ENCODE measurements around the gene COPB2.
"Not testable (repeated sequence)": the region's sequence is repeated elsewhere in the genome, so short reads cannot be mapped to it uniquely, and the experiment has no call there.

The COPB2 gene

GRCh38 chr3:139378587-139379241, 10.7 kb downstream of the COPB2 start:
- FAIRE-seq, result no peak
- DNase-seq (ENCODE audit: low spot score), result no peak

GRCh38 chr3:139377378-139377777, 12.1 kb downstream of the COPB2 start:
- DNase-seq (ENCODE audit: low spot score), result no peak
- no peak for FAIRE-seq

- no peak for DNase-seq (ENCODE audit: low spot score)
- no peak for FAIRE-seq
Observed at GRCh38 chr3:139374099-139374498, 15.3 kb downstream of the COPB2 start.

GRCh38 chr3:139364549-139364948, 24.9 kb downstream of the COPB2 start:
- FAIRE-seq, result no peak
- no peak for DNase-seq (ENCODE audit: low spot score)

GRCh38 chr3:139361276-139361675, 28.2 kb downstream of the COPB2 start:
- FAIRE-seq, result no peak
- DNase-seq (ENCODE audit: low spot score), result no peak

- DNase-seq (ENCODE audit: low spot score) (no peak), FAIRE-seq (no peak)
Observed at GRCh38 chr3:139358841-139359562, 30.4 kb downstream of the COPB2 start.

- no peak for FAIRE-seq
- DNase-seq (ENCODE audit: low spot score), result no peak
Observed at GRCh38 chr3:139357899-139358298, 31.5 kb downstream of the COPB2 start.

GRCh38 chr3:139355891-139356290, 33.6 kb downstream of the COPB2 start:
- DNase-seq (ENCODE audit: low spot score) (no peak), FAIRE-seq (no peak)

- no peak for DNase-seq (ENCODE audit: low spot score)
- no peak for FAIRE-seq
Observed at GRCh38 chr3:139355476-139355875, 34.0 kb downstream of the COPB2 start.

GRCh38 chr3:139354661-139355060, 34.8 kb downstream of the COPB2 start:
- FAIRE-seq, result no peak
- DNase-seq (ENCODE audit: low spot score), result no peak

- DNase-seq (ENCODE audit: low spot score) (peak; percentile 40), FAIRE-seq (no peak)
Observed at GRCh38 chr3:139353920-139354556, 35.4 kb downstream of the COPB2 start.

GRCh38 chr3:139346771-139347170, 42.7 kb downstream of the COPB2 start:
- no peak for FAIRE-seq
- no peak for DNase-seq (ENCODE audit: low spot score)

- peak; percentile 85 for DNase-seq (ENCODE audit: low spot score)
- no peak for FAIRE-seq
Observed at GRCh38 chr3:139343895-139344856, 45.3 kb downstream of the COPB2 start, which contains the start of gene MRPS22. MRPS22 (plus strand) TSS chr3:139344020; CDS start chr3:139344027, 7 bp downstream.

GRCh38 chr3:139342054-139342453, 47.4 kb downstream of the COPB2 start:
- DNase-seq (ENCODE audit: low spot score) (no peak), FAIRE-seq (no peak)

GRCh38 chr3:139340784-139341183, 48.7 kb downstream of the COPB2 start:
- DNase-seq (ENCODE audit: low spot score), result no peak
- no peak for FAIRE-seq

- DNase-seq (ENCODE audit: low spot score) (no peak), FAIRE-seq (no peak)
Observed at GRCh38 chr3:139339219-139339906, 50.1 kb downstream of the COPB2 start.

- DNase-seq (ENCODE audit: low spot score) (no peak), FAIRE-seq (no peak)
Observed at GRCh38 chr3:139338405-139338804, 51.0 kb downstream of the COPB2 start.

- not testable (repeated sequence) for FAIRE-seq; DNase-seq (ENCODE audit: low spot score)
Observed at GRCh38 chr3:139334675-139335074, 54.8 kb downstream of the COPB2 start.

- FAIRE-seq (no peak), DNase-seq (ENCODE audit: low spot score) (no peak)
Observed at GRCh38 chr3:139332092-139332491, 57.4 kb downstream of the COPB2 start.

GRCh38 chr3:139329364-139329850, 60.0 kb downstream of the COPB2 start:
- DNase-seq (ENCODE audit: low spot score), result peak; percentile 86
- FAIRE-seq, result no peak
